CD14-positive monocyte (primary cell): ENCODE data around the gene STKLD1. TPM values are rescaled to one million over a fixed set of nuclear protein-coding genes. Genes with fewer than 3 reads are reported as not detected.

Experiments used
- DNase-seq, 3 donors: peaks; one replicate each; pipeline ENCODE4 v3.0.0-alpha.2; 2011 to 2022
- H2AFZ ChIP-seq: 2 replicates; pipeline ENCODE4 v1.6.0; 2012; ENCODE audit warnings: mild to moderate bottlenecking, low read depth, low read length, inconsistent platforms; ENCODE audit not compliant: insufficient read depth, poor library complexity, severe bottlenecking
- H3K27ac ChIP-seq, 2 donors: 1 replicate in 1 of 2; 2 replicates in 1 of 2; pipeline ENCODE4 v1.5.1; 2012 to 2013; ENCODE audit warnings: low read length in 2 of 2, control low read depth in 1 of 2, inconsistent platforms in 1 of 2, low read depth in 1 of 2, mild to moderate bottlenecking in 1 of 2
- H3K27me3 ChIP-seq, 2 donors: one replicate each; pipeline versions ENCODE4 v1.6.0 to v1.6.1; 2011 to 2013; ENCODE audit warnings: low read length in 2 of 2; ENCODE audit not compliant: control insufficient read depth in 2 of 2, insufficient read depth in 2 of 2
- H3K36me3 ChIP-seq, 2 donors: replicated peaks in 1 of 2; 1 replicate in 1 of 2; 2 replicates in 1 of 2; pipeline versions ENCODE4 v1.5.1 to v1.6.1; 2012 to 2013; ENCODE audit warnings: low read length in 2 of 2, control low read depth in 1 of 2, inconsistent platforms in 1 of 2, mild to moderate bottlenecking in 1 of 2; ENCODE audit not compliant: insufficient read depth in 2 of 2, control insufficient read depth in 1 of 2
- H3K4me1 ChIP-seq, 2 donors: 1 replicate in 1 of 2; 2 replicates in 1 of 2; pipeline versions ENCODE4 v1.5.1 to v1.6.1; 2012 to 2013; ENCODE audit warnings: low read length in 2 of 2, control low read depth in 1 of 2, inconsistent platforms in 1 of 2, mild to moderate bottlenecking in 1 of 2, moderate library complexity in 1 of 2; ENCODE audit not compliant: insufficient read depth in 2 of 2, control insufficient read depth in 1 of 2
- H3K4me2 ChIP-seq: replicated peaks from 2 replicates; pipeline ENCODE3; 2012; ENCODE audit warnings: low read length, moderate library complexity, mild to moderate bottlenecking; ENCODE audit not compliant: poor library complexity, severe bottlenecking; ENCODE audit errors: extremely low read depth
- H3K4me3 ChIP-seq, 3 experiments: fragments of 200-600 bp in 1 of 3; sonication (generic) in 1 of 3; replicated peaks in 1 of 3; 1 replicate in 2 of 3; 2 replicates in 1 of 3; pipeline ENCODE4 v1.5.1; 2011 to 2013; ENCODE audit warnings: low read length in 3 of 3, mild to moderate bottlenecking in 3 of 3, control low read depth in 2 of 3, low read depth in 2 of 3, inconsistent platforms in 1 of 3, moderate library complexity in 1 of 3
- H3K79me2 ChIP-seq: 2 replicates; pipeline ENCODE4 v1.6.0; 2012; ENCODE audit warnings: mild to moderate bottlenecking, control low read depth, inconsistent platforms, low read length, moderate library complexity; ENCODE audit not compliant: insufficient read depth
- H3K9ac ChIP-seq: 2 replicates; pipeline ENCODE4 v1.6.0; 2017; ENCODE audit warnings: low read length, mild to moderate bottlenecking; ENCODE audit not compliant: insufficient read depth, poor library complexity, severe bottlenecking
- H3K9me3 ChIP-seq, 2 donors: replicated peaks in 1 of 2; 1 replicate in 1 of 2; 2 replicates in 1 of 2; pipeline versions ENCODE4 v1.5.1 to v1.6.1; 2012 to 2013; ENCODE audit warnings: low read length in 2 of 2, control low read depth in 1 of 2; ENCODE audit not compliant: control insufficient read depth in 1 of 2, insufficient read depth in 1 of 2
- H4K20me1 ChIP-seq: 2 replicates; pipeline ENCODE4 v1.6.0; 2012; ENCODE audit warnings: mild to moderate bottlenecking, low read length, control low read depth, moderate library complexity; ENCODE audit not compliant: insufficient read depth
- H3K27ac Mint-ChIP-seq, 7 donors: one replicate each; pipeline ENCODE4 v1.8.0; 2020; ENCODE audit warnings: mild to moderate bottlenecking in 7 of 7, mixed read lengths in 7 of 7, moderate library complexity in 6 of 7, inconsistent platforms in 2 of 7
- H3K27me3 Mint-ChIP-seq, 3 donors: one replicate each; pipeline ENCODE4 v1.8.0; 2021 to 2022; ENCODE audit warnings: low read depth in 3 of 3, mild to moderate bottlenecking in 3 of 3, mixed read lengths in 3 of 3, moderate library complexity in 3 of 3, inconsistent platforms in 1 of 3
- H3K36me3 Mint-ChIP-seq, 2 donors: one replicate each; pipeline ENCODE4 v1.8.0; 2020; ENCODE audit warnings: mixed read lengths in 2 of 2, inconsistent platforms in 1 of 2, mild to moderate bottlenecking in 1 of 2
- H3K4me1 Mint-ChIP-seq: one replicate; pipeline ENCODE4 v1.8.0; 2020; ENCODE audit warnings: mild to moderate bottlenecking, mixed read lengths
- H3K4me3 Mint-ChIP-seq, 2 donors: one replicate each; pipeline ENCODE4 v1.8.0; 2020; ENCODE audit warnings: mild to moderate bottlenecking in 2 of 2, mixed read lengths in 2 of 2, moderate library complexity in 1 of 2
- H3K9me3 Mint-ChIP-seq, 7 donors: one replicate each; pipeline ENCODE4 v1.8.0; 2020 to 2022; ENCODE audit warnings: mixed read lengths in 7 of 7, mild to moderate bottlenecking in 6 of 7, moderate library complexity in 6 of 7, inconsistent platforms in 2 of 7
- WGBS: methylation state at CpG from one replicate; pipeline ENCODE4 v1.1.5; 2013; ENCODE audit warnings: missing lambda C conversion rate; ENCODE audit not compliant: insufficient coverage; 5-methylcytosine and 5-hydroxymethylcytosine counted together
- intact Hi-C, 2 donors: fragments of 100-400 bp; cut with micrococcal nuclease; formaldehyde crosslinking; loops; one replicate each; pipeline versions ENCODE4 v1.15.0 to v1.15.1; 2023
- polyA plus RNA-seq, 3 donors: library from polyadenylated mRNA; depleted of rRNA in 1 of 3; unstranded in 2 of 3; stranded (reverse) in 1 of 3; fragments of 300-500 nt in 2 of 3; fragments of >200 nt in 1 of 3; fragmentation: Illumina TruSeq in 2 of 3; gene quantifications; 1 replicate in 2 of 3; 2 replicates in 1 of 3; pipeline ENCODE4 v1.2.3, GENCODE V29; 2012 to 2021
- TF ChIP-seq, protein P1 (sequence below): fragments of 200-600 bp; IDR thresholded peaks from one replicate; pipeline ENCODE4 v1.8.0; 2022; ENCODE audit warnings: antibody characterized with exemption, mild to moderate bottlenecking

STKLD1 gene
- polyA plus RNA-seq, 3 donors = 0.27 TPM; not detected in 2

DNA sequence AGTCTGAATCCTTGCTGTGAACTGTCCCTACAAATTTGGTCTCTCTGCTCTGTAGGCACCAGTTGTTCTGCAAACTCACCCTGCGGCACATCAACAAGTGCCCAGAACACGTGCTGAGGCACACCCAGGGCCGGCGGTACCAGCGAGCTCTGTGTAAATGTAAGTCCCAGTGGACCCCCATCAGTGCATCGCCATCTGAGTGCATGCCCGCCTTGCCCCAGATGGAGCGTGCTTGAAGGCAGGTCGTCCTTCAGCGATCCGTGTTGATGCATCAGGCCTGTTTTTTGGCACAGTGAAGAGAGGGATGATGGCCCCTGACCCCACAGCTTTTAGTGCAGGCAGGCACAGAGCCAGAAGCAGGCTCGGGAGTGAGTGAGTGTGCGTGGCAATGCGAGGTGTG, 18.5 kb upstream of the STKLD1 start:
- Histone ChIP-seq H4K20me1 (peaks cover 53% of the 10 kb centered on the region), H3K36me3 (peaks cover 39 to 55% of the 10 kb centered on the region in 2 donors), H3K9ac (no peak overlapping the region), H3K27ac (no peak overlapping the region), H3K27me3 (no peaks in the 10 kb centered on the region), H3K4me2 (no peak overlapping the region), H3K9me3 (no peaks in the 10 kb centered on the region), H2AFZ (no peak overlapping the region), H3K4me3 (no peak overlapping the region), H3K79me2 (peaks cover 26% of the 10 kb centered on the region), H3K4me1 (peaks cover 29 to 35% of the 10 kb centered on the region in 2 donors)
- H3K27me3 Mint-ChIP-seq = peaks cover 0 to 2% (median 2%) of the 10 kb centered on the region in 3 donors
- peaks cover 0 to 1% (median 0%) of the 10 kb centered on the region in 7 donors for H3K9me3 Mint-ChIP-seq
- no peak overlapping the region for H3K27ac Mint-ChIP-seq
- no peak for DNase-seq
- H3K36me3 Mint-ChIP-seq = peaks cover 44 to 56% of the 10 kb centered on the region in 2 donors
- 95% methylated on average over 14 of the region's 14 CpGs for WGBS
- intact Hi-C loops = loop anchor here in 1 of 2 donors (2.0 kb wide), 1 partner anchor 17 kb away; no protein-coding TSS in a partner anchor
- H3K4me1 Mint-ChIP-seq = peaks cover 42% of the 10 kb centered on the region
- TF ChIP-seq, protein P1, sequence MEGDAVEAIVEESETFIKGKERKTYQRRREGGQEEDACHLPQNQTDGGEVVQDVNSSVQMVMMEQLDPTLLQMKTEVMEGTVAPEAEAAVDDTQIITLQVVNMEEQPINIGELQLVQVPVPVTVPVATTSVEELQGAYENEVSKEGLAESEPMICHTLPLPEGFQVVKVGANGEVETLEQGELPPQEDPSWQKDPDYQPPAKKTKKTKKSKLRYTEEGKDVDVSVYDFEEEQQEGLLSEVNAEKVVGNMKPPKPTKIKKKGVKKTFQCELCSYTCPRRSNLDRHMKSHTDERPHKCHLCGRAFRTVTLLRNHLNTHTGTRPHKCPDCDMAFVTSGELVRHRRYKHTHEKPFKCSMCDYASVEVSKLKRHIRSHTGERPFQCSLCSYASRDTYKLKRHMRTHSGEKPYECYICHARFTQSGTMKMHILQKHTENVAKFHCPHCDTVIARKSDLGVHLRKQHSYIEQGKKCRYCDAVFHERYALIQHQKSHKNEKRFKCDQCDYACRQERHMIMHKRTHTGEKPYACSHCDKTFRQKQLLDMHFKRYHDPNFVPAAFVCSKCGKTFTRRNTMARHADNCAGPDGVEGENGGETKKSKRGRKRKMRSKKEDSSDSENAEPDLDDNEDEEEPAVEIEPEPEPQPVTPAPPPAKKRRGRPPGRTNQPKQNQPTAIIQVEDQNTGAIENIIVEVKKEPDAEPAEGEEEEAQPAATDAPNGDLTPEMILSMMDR = no peak
- peak overlapping the region; percentile 30 to 72 for H3K4me3 Mint-ChIP-seq

- Histone ChIP-seq H3K4me2 (no peak overlapping the region), H3K36me3 (peaks cover 43 to 56% of the 10 kb centered on the region in 2 donors), H2AFZ (no peak overlapping the region), H4K20me1 (peaks cover 49% of the 10 kb centered on the region), H3K27ac (no peak overlapping the region), H3K4me1 (peaks cover 27 to 32% of the 10 kb centered on the region in 2 donors), H3K4me3 (no peak overlapping the region), H3K9ac (no peak overlapping the region), H3K27me3 (no peaks in the 10 kb centered on the region), H3K79me2 (peaks cover 26% of the 10 kb centered on the region), H3K9me3 (no peaks in the 10 kb centered on the region)
- Mint-ChIP-seq H3K4me1 (peaks cover 37% of the 10 kb centered on the region), H3K4me3 (no peak overlapping the region), H3K9me3 (peaks cover 0 to 1% (median 0%) of the 10 kb centered on the region in 7 donors), H3K27ac (peak overlapping the region in 6 of 7 donors; percentile 12 to 63 (median 55)), H3K27me3 (peaks cover 0 to 2% (median 0%) of the 10 kb centered on the region in 3 donors), H3K36me3 (peaks cover 51 to 58% of the 10 kb centered on the region in 2 donors)
- TF ChIP-seq, protein P1 = no peak
- WGBS = 84% methylated on average over 18 of the region's 20 CpGs
- intact Hi-C loops = no loop called here
- DNase-seq = no peak
Observed at GRCh38 chr9:133359399-133360175, 16.6 kb upstream of the STKLD1 start.
